Inferior parietal cortex (tissue), 1 donor: ENCODE data around the gene KIF1B.

Experiments used
- DNase-seq: peaks from one replicate; pipeline ENCODE4 v3.0.0-alpha.2; 2016; ENCODE audit errors: extremely low spot score

Gene KIF1B

GRCh38 chr1:10429868-10430215 is 219.5 kb downstream of the KIF1B start:
- DNase-seq, result peak; percentile 47

DNA sequence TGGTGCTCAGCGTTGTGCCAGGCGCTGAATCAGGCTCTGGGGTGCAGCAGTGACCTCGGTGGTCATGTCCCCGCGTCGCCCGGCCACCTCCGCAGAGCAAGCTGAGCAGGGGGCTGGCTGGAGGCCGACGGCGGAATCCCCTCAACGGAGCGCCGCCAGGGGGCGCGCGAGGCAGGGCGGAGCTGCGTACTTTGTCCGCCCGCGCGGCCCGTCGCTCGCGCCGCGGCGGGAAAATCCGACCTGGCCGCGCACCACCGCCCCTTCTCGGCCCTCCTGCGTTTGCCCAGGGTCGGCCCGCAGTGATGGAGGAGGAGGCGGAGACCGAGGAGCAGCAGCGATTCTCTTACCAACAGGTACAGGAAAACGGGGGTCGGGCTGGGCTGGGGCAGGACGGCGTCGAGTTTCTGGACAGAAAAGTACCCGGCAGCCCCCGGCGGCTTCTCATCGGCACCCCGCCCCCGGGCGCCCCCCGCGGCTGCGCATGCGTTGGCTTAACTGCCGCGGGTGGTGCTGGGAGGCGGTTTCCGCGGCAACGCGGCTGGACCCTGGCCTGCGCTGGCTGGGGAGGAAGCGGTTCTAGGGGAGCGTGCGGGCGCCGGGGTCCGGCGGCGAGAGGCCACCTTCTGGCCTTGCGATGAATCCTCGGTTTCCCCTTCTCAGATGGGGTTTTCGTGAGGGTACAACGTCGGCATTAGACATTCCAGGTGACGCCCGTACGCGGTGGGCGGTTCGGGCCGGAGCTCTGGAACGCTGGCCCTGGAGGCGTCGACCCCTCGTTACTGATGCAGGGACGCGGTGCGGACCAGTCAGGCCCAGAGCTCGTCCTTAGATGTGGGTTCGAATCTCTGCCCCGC is 220.1 kb downstream of the KIF1B start, which contains the start of gene CENPS:
Gene CENPS (plus strand): TSS at position 218 of the 854 bp plus-strand sequence. CDS start 85 bp downstream, at position 303.
- peak; percentile 89 for DNase-seq
